HEK293T (cell line): ENCODE data around the gene ATXN7L2.

Experiments
- CTCF ChIA-PET: fragments of 350-600 bp; formaldehyde crosslinking; extraction: SDS; loops from one replicate; lab custom pipeline; 2021; ENCODE audit warnings: antibody characterized with exemption, inconsistent platforms; lab: Yijun Ruan, JAX
- POLR2A ChIA-PET: fragments of 350-600 bp; formaldehyde crosslinking; extraction: SDS; loops from one replicate; lab custom pipeline; 2020; ENCODE audit warnings: antibody characterized with exemption, inconsistent platforms; lab: Yijun Ruan, JAX
- DNase-seq: peaks from one replicate; pipeline ENCODE4 v3.0.0; 2012; ENCODE audit warnings: mixed read lengths; ENCODE audit errors: extremely low spot score
- ARNT ChIP-seq: fragments of 450-650 bp; IDR thresholded peaks from 2 replicates; pipeline ENCODE4 v1.6.1; 2017; ENCODE audit warnings: mild to moderate bottlenecking
- BHLHE40 ChIP-seq: fragments of 450-650 bp; IDR thresholded peaks from 2 replicates; pipeline ENCODE4 v1.6.1; 2016; ENCODE audit warnings: mild to moderate bottlenecking, moderate library complexity, borderline replicate concordance
- CTBP1 ChIP-seq: fragments of 450-650 bp; IDR thresholded peaks from 2 replicates; pipeline ENCODE4 v1.6.1; 2016; ENCODE audit warnings: borderline replicate concordance
- ELF4 ChIP-seq: fragments of 450-650 bp; IDR thresholded peaks from 2 replicates; pipeline ENCODE4 v1.6.1; 2017; ENCODE audit warnings: antibody characterized with exemption
- FOXA1 ChIP-seq: fragments of 450-650 bp; IDR thresholded peaks from 2 replicates; pipeline ENCODE4 v1.6.1; 2016; ENCODE audit warnings: mild to moderate bottlenecking
- FOXK2 ChIP-seq: fragments of 450-650 bp; IDR thresholded peaks from 2 replicates; pipeline ENCODE4 v1.6.1; 2016; ENCODE audit warnings: mild to moderate bottlenecking
- FOXM1 ChIP-seq: fragments of 450-650 bp; IDR thresholded peaks from 2 replicates; pipeline ENCODE4 v1.6.1; 2017; ENCODE audit warnings: mild to moderate bottlenecking, borderline replicate concordance
- HDGF ChIP-seq: fragments of 450-650 bp; IDR thresholded peaks from 2 replicates; pipeline ENCODE4 v1.6.1; 2017; ENCODE audit warnings: antibody characterized with exemption, borderline replicate concordance
- L3MBTL2 ChIP-seq: fragments of 450-650 bp; conservative IDR thresholded peaks from 2 replicates; pipeline ENCODE4 v1.6.1; 2016; ENCODE audit warnings: mild to moderate bottlenecking
- LEF1 ChIP-seq: fragments of 450-650 bp; IDR thresholded peaks from 2 replicates; pipeline ENCODE4 v1.6.1; 2017; ENCODE audit warnings: mild to moderate bottlenecking, borderline replicate concordance
- NFRKB ChIP-seq: fragments of 450-650 bp; IDR thresholded peaks from 2 replicates; pipeline ENCODE4 v1.6.1; 2016; ENCODE audit warnings: mild to moderate bottlenecking, moderate library complexity
- PKNOX1 ChIP-seq: fragments of 450-650 bp; IDR thresholded peaks from 2 replicates; pipeline ENCODE4 v1.6.1; 2016
- SP1 ChIP-seq: fragments of 450-650 bp; IDR thresholded peaks from 2 replicates; pipeline ENCODE4 v1.6.1; 2017
- SUZ12 ChIP-seq: fragments of 450-650 bp; IDR thresholded peaks from 2 replicates; pipeline ENCODE4 v1.6.1; 2016; ENCODE audit warnings: mild to moderate bottlenecking
- TARDBP ChIP-seq: fragments of 450-650 bp; IDR thresholded peaks from 2 replicates; pipeline ENCODE4 v1.6.1; 2016
- ZNF384 ChIP-seq: fragments of 450-650 bp; IDR thresholded peaks from 2 replicates; pipeline ENCODE4 v1.6.1; 2016

Gene ATXN7L2

GRCh38 chr1:109497449-109498160 lies 13.9 kb downstream of the ATXN7L2 start:
- ChIA-PET CTCF (interaction anchor here (0.6 to 9.8 kb wide), 8 partner anchors 10 to 373 kb away, joined by 3 to 115 read pairs (median 6); partner anchors contain the start of gene AMIGO1), POLR2A (interaction anchor here (0.8 to 1.8 kb wide), 4 partner anchors 10 to 284 kb away, joined by 3 to 5 read pairs (median 4); partner anchors contain the start of genes ATXN7L2 and SARS1)
- no peak for TF ChIP-seq FOXM1
- no peak for TF ChIP-seq BHLHE40
- DNase-seq = no peak

GRCh38 chr1:109498161-109498801 lies 14.6 kb downstream of the ATXN7L2 start:
- CTCF ChIA-PET = interaction anchor here (0.6 to 9.8 kb wide), 9 partner anchors 10 to 99 kb away, joined by 3 to 115 read pairs (median 5); partner anchors contain the start of gene AMIGO1

GRCh38 chr1:109499081-109499480 lies 15.4 kb downstream of the ATXN7L2 start:
- TF ChIP-seq BHLHE40 = no peak
- TF ChIP-seq TARDBP = no peak
- TF ChIP-seq FOXK2 = no peak
- no peak for TF ChIP-seq SUZ12
- no peak for TF ChIP-seq SP1
- no peak for TF ChIP-seq FOXA1
- TF ChIP-seq FOXM1 = no peak
- no peak for TF ChIP-seq L3MBTL2
- no peak for TF ChIP-seq CTBP1
- TF ChIP-seq ZNF384 = no peak
- no peak for TF ChIP-seq ELF4
- TF ChIP-seq ARNT = no peak
- TF ChIP-seq NFRKB = no peak
- TF ChIP-seq PKNOX1 = no peak
- no peak for TF ChIP-seq LEF1
- no peak for TF ChIP-seq HDGF
- ChIA-PET CTCF (interaction anchor here (0.6 to 9.8 kb wide), 7 partner anchors 9 to 103 kb away, joined by 3 to 115 read pairs (median 5); no protein-coding TSS in a partner anchor), POLR2A (interaction anchor here (1.2 kb wide), 1 partner anchor 31 kb away, joined by 4 read pairs; no protein-coding TSS in a partner anchor)

More at GRCh38 chr1:109498161-109498801, 14.6 kb downstream of the ATXN7L2 start:
- TF ChIP-seq PKNOX1 = no peak
- TF ChIP-seq L3MBTL2 = no peak
- no peak for TF ChIP-seq ZNF384
- no peak for TF ChIP-seq SUZ12
- TF ChIP-seq TARDBP = no peak
- no peak for TF ChIP-seq NFRKB
- no peak for TF ChIP-seq FOXK2
- TF ChIP-seq LEF1 = no peak
- no peak for TF ChIP-seq HDGF
- peak; percentile 74 for DNase-seq
- POLR2A ChIA-PET = interaction anchor here (1.8 kb wide), 1 partner anchor 284 kb away, joined by 5 read pairs; the partner anchor contains the start of gene SARS1

GRCh38 chr1:109499661-109500536 lies 16.2 kb downstream of the ATXN7L2 start:
- POLR2A ChIA-PET = interaction anchor here (1.0 to 1.2 kb wide), 2 partner anchors 31 to 33 kb away, joined by 3 to 4 read pairs; no protein-coding TSS in a partner anchor

More at GRCh38 chr1:109499081-109499480, 15.4 kb downstream of the ATXN7L2 start:
- no peak for DNase-seq

More at GRCh38 chr1:109499661-109500536, 16.2 kb downstream of the ATXN7L2 start:
- peak; percentile 58 for DNase-seq
- TF ChIP-seq FOXA1 = no peak
- TF ChIP-seq SP1 = no peak
- TF ChIP-seq ZNF384 = no peak
- TF ChIP-seq PKNOX1 = no peak
- no peak for TF ChIP-seq CTBP1
- TF ChIP-seq ELF4 = no peak
- TF ChIP-seq FOXM1 = no peak
- no peak for TF ChIP-seq BHLHE40
- no peak for TF ChIP-seq FOXK2
- TF ChIP-seq NFRKB = no peak
- TF ChIP-seq HDGF = no peak
- CTCF ChIA-PET = interaction anchor here (1.2 to 9.8 kb wide), 4 partner anchors 10 to 32 kb away, joined by 3 to 115 read pairs (median 6); partner anchors contain the start of gene AMIGO1
